MM.1S (cell line): Measurements from ENCODE around the gene RAB20.

ENCODE experiments used
- CTCF ChIP-seq: fragments of 300-600 bp; sonication (generic); IDR thresholded peaks from 2 replicates; pipeline ENCODE4 v1.5.1; 2016; ENCODE audit warnings: antibody characterized with exemption, low read length, mixed read lengths
- EZH2 ChIP-seq: fragments of 300-600 bp; sonication (generic); optimal IDR thresholded peaks from 2 replicates; pipeline ENCODE3; 2017; ENCODE audit warnings: low read depth, mild to moderate bottlenecking, antibody characterized with exemption, low read length, mixed read lengths
- EZH2phosphoT487 ChIP-seq: fragments of 300-600 bp; sonication (generic); IDR thresholded peaks from 2 replicates; pipeline ENCODE4 v1.6.1; 2018; ENCODE audit warnings: antibody characterized with exemption, low read length

- no peak for TF ChIP-seq CTCF
- no peak for TF ChIP-seq EZH2
- TF ChIP-seq EZH2phosphoT487: no peak
Measured at GRCh38 chr13:110490009-110490770, 71.3 kb downstream of the RAB20 start.
